Right cardiac atrium (tissue), 5 donors: ENCODE data around the gene KCNJ8. TPM values are rescaled to one million over a fixed set of nuclear protein-coding genes. Genes with fewer than 3 reads are reported as not detected.

Experiments used
- ATAC-seq, 2 donors: fragments of 200-7000 bp; cut with Tn5 transposase; one replicate each; pipeline versions ENCODE4 v1.8.0 to v1.9.1; 2020; ENCODE audit warnings: moderate library complexity in 2 of 2, mild to moderate bottlenecking in 1 of 2
- DNase-seq, 3 donors: peaks; one replicate each; pipeline ENCODE4 v3.0.0-alpha.2; 2020
- H3K27ac ChIP-seq: one replicate; pipeline ENCODE4 v1.5.1; 2013; ENCODE audit warnings: mild to moderate bottlenecking, low read length, control low read depth, moderate library complexity
- H3K27me3 ChIP-seq: one replicate; pipeline ENCODE4 v1.6.1; 2013; ENCODE audit not compliant: control insufficient read depth, insufficient read depth
- H3K4me1 ChIP-seq: one replicate; pipeline ENCODE4 v1.6.1; 2013; ENCODE audit warnings: low read length; ENCODE audit not compliant: control insufficient read depth, insufficient read depth
- H3K4me3 ChIP-seq: one replicate; pipeline ENCODE4 v1.5.1; 2013; ENCODE audit warnings: low read length, control low read depth
- H3K9me3 ChIP-seq: one replicate; pipeline ENCODE4 v1.6.1; 2013; ENCODE audit warnings: low read length; ENCODE audit not compliant: control insufficient read depth
- WGBS: extraction: QIAGEN DNeasy Blood & Tissue Kit; methylation state at CpG from one replicate; pipeline ENCODE4 v1.1.7; 2013; 5-methylcytosine and 5-hydroxymethylcytosine counted together
- intact Hi-C, 4 donors: fragments of 100-400 bp; cut with DNase I; formaldehyde crosslinking; loops; one replicate each; pipeline versions ENCODE4 v1.11.0 to v1.14.0; 2022 to 2023
- polyA plus RNA-seq: library from polyadenylated mRNA; stranded (reverse); fragments of 200-250 nt; gene quantifications from one replicate; pipeline ENCODE4 v1.2.3, GENCODE V29; 2013
- total RNA-seq, 4 donors: library from RNA; stranded (reverse); fragmentation: NEBNext Ultra II Directional; extraction: Animal tissue kit (Norgen Biotek cat#: 25700); gene quantifications; one replicate each; pipeline ENCODE4 v1.2.1, GENCODE V29; 2021
- donor health status: healthy with polysubstance abuse.
- donor health status: DM: no; HTN: yes; CAD: no.
- donor health status: DM: no; HTN: no; CAD: no.
- donor health status: DM: no; HTN: yes; CAD: no; lungs with severe emphysema.
- donor health status: DM: yes; HTN: yes; CAD: no.

The KCNJ8 gene
- total and polyA plus RNA-seq, 5 donors: 25.7 to 45.0 (median 37.9) TPM

- DNase-seq: no peak
- intact Hi-C loops: no loop called here
- ATAC-seq: no peak
- 61% methylated on average over 2 of the region's 2 CpGs for WGBS
- Histone ChIP-seq H3K4me3 (no peak overlapping the region), H3K9me3 (no peaks in the 10 kb centered on the region), H3K4me1 (no peaks in the 10 kb centered on the region), H3K27ac (no peak overlapping the region), H3K27me3 (no peaks in the 10 kb centered on the region)
These were observed 59.1 kb downstream of the KCNJ8 start for GRCh38 chr12:21715386-21715785.

Other genes with a start within 250 kb of the KCNJ8 start
- 10 to 100 TPM in 1 of 4 donors, 1 to 10 TPM in 3; 3.9 to 11.7 (median 6.9) TPM for gene SPX, start 248.4 kb downstream of the KCNJ8 start, total RNA-seq
- 9.6 TPM for gene SPX, start 248.4 kb downstream of the KCNJ8 start, polyA plus RNA-seq
- under 1 TPM in 1 of 4 donors, not detected in 3; 0.12 TPM for gene GYS2, start 169.9 kb downstream of the KCNJ8 start, total RNA-seq
- gene GYS2, start 169.9 kb downstream of the KCNJ8 start, polyA plus RNA-seq: 0.16 TPM
- gene LDHB, start 116.9 kb downstream of the KCNJ8 start, total RNA-seq: 1,000 to 10,000 TPM; 1,103 to 1,635 (median 1,254) TPM
- 1,488 TPM for gene LDHB, start 116.9 kb downstream of the KCNJ8 start, polyA plus RNA-seq
- gene ABCC9, start 166.7 kb upstream of the KCNJ8 start, total RNA-seq: 10 to 100 TPM; 46.5 to 67.8 (median 56.7) TPM
- 12.1 TPM for gene ABCC9, start 166.7 kb upstream of the KCNJ8 start, polyA plus RNA-seq